Keratinocyte (primary cell): ENCODE measurements around the gene INHBB. TPM values are rescaled to one million over a fixed set of nuclear protein-coding genes. Genes with fewer than 3 reads are reported as not detected.

Source experiments
- DNase-seq: peaks from one replicate; pipeline ENCODE4 v3.0.0-alpha.2; 2011; ENCODE audit warnings: low read depth, missing footprints, low spot score
- FAIRE-seq: peaks from 2 replicates; lab custom pipeline; 2011; peaks lifted over from hg19 to GRCh38; lab: Jason Lieb, UNC
- H2AFZ ChIP-seq: 2 replicates; pipeline ENCODE4 v1.6.0; 2012; ENCODE audit warnings: low read length, control low read depth, inconsistent platforms; ENCODE audit not compliant: control insufficient read depth
- H3K27ac ChIP-seq: 2 replicates; pipeline ENCODE4 v1.5.1; 2011; ENCODE audit warnings: low read length; ENCODE audit not compliant: control insufficient read depth, insufficient read depth
- H3K27me3 ChIP-seq: 3 replicates; pipeline ENCODE4 v1.6.0; 2011; ENCODE audit warnings: low read length; ENCODE audit not compliant: control insufficient read depth, insufficient read depth; ENCODE audit errors: extremely low read depth
- H3K36me3 ChIP-seq, 2 experiments: 2 replicates in 1 of 2; 3 replicates in 1 of 2; pipeline ENCODE4 v1.5.1; 2011; ENCODE audit warnings: low read length in 2 of 2, mild to moderate bottlenecking in 1 of 2; ENCODE audit not compliant: control insufficient read depth in 2 of 2, insufficient read depth in 2 of 2; ENCODE audit errors: extremely low read depth in 1 of 2
- H3K4me1 ChIP-seq: 3 replicates; pipeline ENCODE4 v1.5.1; 2011; ENCODE audit warnings: low read length; ENCODE audit not compliant: control insufficient read depth, insufficient read depth; ENCODE audit errors: extremely low read depth
- H3K4me2 ChIP-seq: 3 replicates; pipeline ENCODE4 v1.6.0; 2011; ENCODE audit warnings: low read depth, low read length; ENCODE audit not compliant: control insufficient read depth, insufficient read depth; ENCODE audit errors: extremely low read depth
- H3K4me3 ChIP-seq, 3 experiments: fragments of 200-600 bp in 1 of 3; sonication (generic) in 1 of 3; 2 replicates in 2 of 3; 3 replicates in 1 of 3; pipeline ENCODE4 v1.5.1; 2011 to 2016; ENCODE audit warnings: low read length in 3 of 3, mild to moderate bottlenecking in 3 of 3, control low read depth in 2 of 3, inconsistent platforms in 1 of 3, low read depth in 1 of 3, mixed read lengths in 1 of 3, mixed run types in 1 of 3, moderate library complexity in 1 of 3; ENCODE audit not compliant: control insufficient read depth in 2 of 3, insufficient read depth in 2 of 3; ENCODE audit errors: extremely low read depth in 1 of 3
- H3K79me2 ChIP-seq: 2 replicates; pipeline ENCODE4 v1.6.0; 2012; ENCODE audit warnings: low read length; ENCODE audit not compliant: control insufficient read depth, insufficient read depth
- H3K9ac ChIP-seq: 3 replicates; pipeline ENCODE4 v1.6.0; 2011; ENCODE audit warnings: low read length; ENCODE audit not compliant: control insufficient read depth, insufficient read depth; ENCODE audit errors: extremely low read depth
- H3K9me1 ChIP-seq: 3 replicates; pipeline ENCODE4 v1.6.0; 2011; ENCODE audit warnings: low read length; ENCODE audit not compliant: control insufficient read depth, insufficient read depth; ENCODE audit errors: extremely low read depth
- H3K9me3 ChIP-seq: 2 replicates; pipeline ENCODE4 v1.5.1; 2012; ENCODE audit warnings: low read depth, low read length; ENCODE audit not compliant: control insufficient read depth
- H4K20me1 ChIP-seq: 3 replicates; pipeline ENCODE4 v1.6.0; 2011; ENCODE audit warnings: low read length; ENCODE audit not compliant: control insufficient read depth, insufficient read depth; ENCODE audit errors: extremely low read depth
- EZH2 ChIP-seq: IDR thresholded peaks from one replicate; pipeline ENCODE4 v1.6.1; 2012; ENCODE audit warnings: inconsistent platforms, mild to moderate bottlenecking, low read length, moderate library complexity
- dilution Hi-C: fragments of 300-500 bp; cut with MboI; formaldehyde crosslinking; loops from one replicate; pipeline ENCODE4 v1.7.0; 2020; ENCODE audit warnings: low sequenced_read_pairs; ENCODE audit not compliant: extremely low pct_ligation_motif_present
- polyA minus RNA-seq, 3 experiments: library from RNA; depleted of rRNA, polyadenylated mRNA; stranded (reverse); fragments of >200 nt; gene quantifications; 1 replicate in 1 of 3; 2 replicates in 1 of 3; 3 replicates in 1 of 3; pipeline ENCODE4 v1.2.3, GENCODE V29; 2011
- polyA plus RNA-seq, 5 experiments: library from polyadenylated mRNA; depleted of rRNA in 3 of 5; stranded (reverse) in 3 of 5; stranded (forward) in 1 of 5; unstranded in 1 of 5; fragments of >200 nt; gene quantifications; 1 replicate in 1 of 5; 2 replicates in 3 of 5; 3 replicates in 1 of 5; pipeline versions ENCODE4 v1.2.1 to v1.2.3, GENCODE V29; 2011 to 2012; ENCODE audit warnings: missing spikeins in 2 of 5, low read depth in 1 of 5, low replicate concordance in 1 of 5
- TF ChIP-seq, protein P1 (sequence below), 3 experiments: IDR thresholded peaks in 1 of 3; conservative IDR thresholded peaks in 1 of 3; optimal IDR thresholded peaks in 1 of 3; 2 replicates in 2 of 3; 3 replicates in 1 of 3; pipeline versions ENCODE3 to v1.5.1; 2011; ENCODE audit warnings: low read length in 3 of 3, mild to moderate bottlenecking in 3 of 3, moderate library complexity in 2 of 3, control low read depth in 1 of 3, inconsistent platforms in 1 of 3; ENCODE audit not compliant: insufficient read depth in 2 of 3; ENCODE audit errors: extremely low read depth in 1 of 3

INHBB gene
- polyA plus RNA-seq (0.01 to 0.02 TPM in 2 of 3 replicates, not detected in the other), polyA minus RNA-seq (not detected in 3 replicates)
- polyA plus RNA-seq (2011; ENCODE audit: low read depth): 0.14 TPM
- not detected in 2 replicates for polyA plus RNA-seq (2011; cell fraction: cytosol; rRNA removed)
- polyA plus RNA-seq (2011; cell fraction: nucleus; rRNA removed): 0.11 TPM in 1 of 2 replicates, not detected in the other
- polyA plus RNA-seq (2012; ENCODE audit: low replicate concordance): 0.32 TPM in 1 of 2 replicates, not detected in the other
- not detected for polyA minus RNA-seq (2011; cell fraction: cytosol; rRNA and poly(A)+ RNA removed)
- polyA minus RNA-seq (2011; cell fraction: nucleus; rRNA and poly(A)+ RNA removed): not detected in 2 replicates

GRCh38 chr2:120346026-120346666 lies at the start of gene INHBB:
Gene INHBB (plus strand): TSS chr2:120346136. CDS start chr2:120346189, 53 bp downstream.
- Histone ChIP-seq H2AFZ (peak within 1 kb of the TSS; percentile 16), H3K27ac (no peak within 1 kb of the TSS), H3K4me3 (peak within 1 kb of the TSS; percentile 11 to 20 (median 18)), H3K4me2 (peak within 1 kb of the TSS; percentile 56), H3K9me3 (no peaks in the 10 kb centered on the region), H4K20me1 (no peaks in the 10 kb centered on the region), H3K9ac (no peak within 1 kb of the TSS), H3K9me1 (no peaks in the 10 kb centered on the region), H3K4me1 (peaks cover 3% of the 10 kb centered on the region), H3K36me3 (no peaks in the 10 kb centered on the region), H3K79me2 (no peaks in the 10 kb centered on the region), H3K27me3 (peaks cover 75% of the 10 kb centered on the region)
- no peak for FAIRE-seq
- dilution Hi-C loops: no loop called here
- no peak for DNase-seq
- no peak for TF ChIP-seq EZH2
- TF ChIP-seq, protein P1, sequence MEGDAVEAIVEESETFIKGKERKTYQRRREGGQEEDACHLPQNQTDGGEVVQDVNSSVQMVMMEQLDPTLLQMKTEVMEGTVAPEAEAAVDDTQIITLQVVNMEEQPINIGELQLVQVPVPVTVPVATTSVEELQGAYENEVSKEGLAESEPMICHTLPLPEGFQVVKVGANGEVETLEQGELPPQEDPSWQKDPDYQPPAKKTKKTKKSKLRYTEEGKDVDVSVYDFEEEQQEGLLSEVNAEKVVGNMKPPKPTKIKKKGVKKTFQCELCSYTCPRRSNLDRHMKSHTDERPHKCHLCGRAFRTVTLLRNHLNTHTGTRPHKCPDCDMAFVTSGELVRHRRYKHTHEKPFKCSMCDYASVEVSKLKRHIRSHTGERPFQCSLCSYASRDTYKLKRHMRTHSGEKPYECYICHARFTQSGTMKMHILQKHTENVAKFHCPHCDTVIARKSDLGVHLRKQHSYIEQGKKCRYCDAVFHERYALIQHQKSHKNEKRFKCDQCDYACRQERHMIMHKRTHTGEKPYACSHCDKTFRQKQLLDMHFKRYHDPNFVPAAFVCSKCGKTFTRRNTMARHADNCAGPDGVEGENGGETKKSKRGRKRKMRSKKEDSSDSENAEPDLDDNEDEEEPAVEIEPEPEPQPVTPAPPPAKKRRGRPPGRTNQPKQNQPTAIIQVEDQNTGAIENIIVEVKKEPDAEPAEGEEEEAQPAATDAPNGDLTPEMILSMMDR (optimal IDR thresholded peaks at IDR 0.05 in 1 of 3, IDR thresholded peaks at IDR 0.05 in 1 of 3, conservative IDR thresholded peaks at IDR 0.05 in 1 of 3; ENCODE audit: extremely low read depth in 1 of 3, insufficient read depth in 2 of 3, low read length in 3 of 3): no peak

DNA sequence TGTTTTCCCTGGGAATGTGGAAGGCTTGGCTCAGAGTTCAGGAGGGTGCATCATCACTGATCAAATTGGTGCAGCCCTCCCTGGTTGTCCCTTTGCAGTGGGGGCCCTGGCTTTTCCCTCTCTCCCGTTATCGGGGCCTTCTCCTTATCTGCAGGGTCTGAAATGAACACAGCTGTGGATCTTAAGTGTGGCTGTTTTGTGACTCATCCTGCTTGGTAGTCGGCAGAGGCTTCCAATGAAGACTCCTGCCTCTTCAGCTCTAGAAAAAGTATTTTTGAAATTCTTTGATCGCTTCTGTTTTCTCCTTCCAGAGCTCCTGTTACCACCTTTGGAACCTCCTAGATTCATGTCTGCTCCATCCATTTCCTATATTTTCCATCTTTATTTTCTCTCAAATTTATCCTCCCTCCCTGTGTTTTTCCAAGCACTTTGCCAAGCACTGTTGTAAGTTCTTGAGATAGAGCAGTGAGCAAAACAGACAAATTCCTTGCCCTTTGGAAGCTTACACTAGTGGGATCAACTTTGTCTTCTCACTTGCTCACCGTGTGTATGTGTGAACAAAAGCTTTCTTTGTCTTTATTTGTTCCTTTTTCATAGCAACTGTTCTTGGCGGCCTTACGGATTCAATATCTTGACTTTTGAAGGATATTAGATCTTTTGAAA lies 47.6 kb upstream of the INHBB start:
- H3K4me1 ChIP-seq: peaks cover 13% of the 10 kb centered on the region
- no peaks in the 10 kb centered on the region for H3K27me3 ChIP-seq
- H4K20me1 ChIP-seq: no peaks in the 10 kb centered on the region
- H3K27ac ChIP-seq: no peak overlapping the region
- H3K4me2 ChIP-seq: no peak overlapping the region
- H3K9me1 ChIP-seq: no peaks in the 10 kb centered on the region
- H3K79me2 ChIP-seq: no peaks in the 10 kb centered on the region
- DNase-seq (no peak), FAIRE-seq (no peak)
- TF ChIP-seq, protein P1 (optimal IDR thresholded peaks at IDR 0.05 in 1 of 3, IDR thresholded peaks at IDR 0.05 in 1 of 3, conservative IDR thresholded peaks at IDR 0.05 in 1 of 3; ENCODE audit: extremely low read depth in 1 of 3, insufficient read depth in 2 of 3, low read length in 3 of 3): no peak
- TF ChIP-seq EZH2: no peak
- no peaks in the 10 kb centered on the region for H3K9me3 ChIP-seq
- H2AFZ ChIP-seq: no peak overlapping the region
- dilution Hi-C loops: no loop called here
- no peak overlapping the region for H3K4me3 ChIP-seq
- H3K9ac ChIP-seq: no peak overlapping the region
- H3K36me3 ChIP-seq: peaks cover 3 to 23% of the 10 kb centered on the region in 2 experiments
